HG02973 (cell line): Measurements from ENCODE around the gene CSNK1A1.
A peak's percentile ranks its signal among the peaks of the same experiment; 100 is the strongest.
"Not testable (repeated sequence)": the region's sequence is repeated elsewhere in the genome, so short reads cannot be mapped to it uniquely, and the experiment has no call there.

Experiments
- ATAC-seq: cut with Tn5 transposase; IDR thresholded peaks from one replicate; pipeline ENCODE4 v1.9.1; 2021; ENCODE audit warnings: moderate library complexity; ENCODE audit not compliant: unreplicated experiment

Gene CSNK1A1

DNA sequence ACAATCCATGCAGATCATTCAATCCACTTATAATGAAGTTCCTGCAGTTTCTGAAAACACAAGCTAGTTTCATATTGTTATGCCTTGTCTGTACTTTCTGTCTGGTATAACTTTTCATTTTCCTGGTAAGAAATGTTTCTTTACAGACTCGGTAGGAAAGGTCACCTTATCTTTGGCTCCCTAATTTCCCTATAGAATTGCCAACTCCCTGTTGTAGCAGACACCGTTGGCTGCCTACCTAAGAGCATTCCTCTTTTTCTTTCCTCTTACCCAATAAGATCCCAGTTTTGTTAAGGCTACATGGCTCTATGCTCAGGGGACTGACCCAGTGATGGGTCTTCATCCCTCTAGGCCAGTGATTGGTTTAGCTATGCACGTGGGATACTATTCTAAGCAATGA lies 23.9 kb upstream of the CSNK1A1 start:
- ATAC-seq: no peak

DNA sequence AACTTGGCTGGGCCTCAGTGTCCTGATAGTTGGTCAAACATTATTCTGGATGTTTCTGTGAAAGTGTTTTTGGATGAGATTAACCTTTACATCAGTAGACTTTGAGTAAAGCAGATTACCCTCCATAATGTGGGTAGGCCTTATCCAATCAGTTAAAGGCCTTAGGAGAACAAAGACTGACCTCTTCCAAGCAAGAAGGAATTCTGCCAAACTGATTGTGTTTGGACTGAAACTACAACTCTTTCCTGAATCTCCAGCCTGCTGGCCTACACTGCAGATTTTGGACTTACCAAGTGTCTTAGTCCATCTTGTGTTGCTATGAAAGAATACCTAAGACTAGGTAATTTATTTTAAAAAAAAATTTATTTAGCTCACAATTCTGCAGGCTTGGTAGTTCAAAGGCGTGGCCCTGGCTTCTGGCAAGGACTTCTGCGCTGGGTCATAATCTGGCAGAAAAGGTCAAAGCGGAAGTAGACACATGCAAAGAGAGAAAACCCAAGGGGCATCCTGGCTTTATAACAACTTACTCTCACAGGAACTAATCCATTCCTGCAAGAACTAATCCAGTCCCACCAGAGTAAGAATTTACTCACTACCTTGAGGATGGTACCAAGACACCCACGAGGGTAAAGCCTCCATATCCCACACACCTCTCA lies 21.5 kb upstream of the CSNK1A1 start:
- no peak for ATAC-seq

DNA sequence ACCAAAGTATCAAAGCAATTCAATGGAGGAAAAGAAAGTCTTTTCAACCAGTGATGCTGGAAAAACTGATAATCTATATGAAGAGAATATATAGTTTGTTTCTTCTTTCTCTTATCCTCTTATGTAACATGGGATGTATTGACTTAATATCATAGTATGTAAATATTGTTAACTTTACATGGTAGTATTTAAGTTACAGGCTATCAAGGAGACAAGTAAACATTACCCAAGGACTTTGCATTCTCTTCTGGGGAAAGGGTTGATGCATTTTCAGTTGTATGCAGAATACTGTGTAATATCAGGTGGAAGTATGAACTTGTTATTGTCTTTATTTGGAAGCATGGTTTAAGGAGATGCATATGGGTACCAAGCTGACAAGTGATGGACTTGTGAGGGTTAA lies 20.9 kb upstream of the CSNK1A1 start:
- no peak for ATAC-seq

DNA sequence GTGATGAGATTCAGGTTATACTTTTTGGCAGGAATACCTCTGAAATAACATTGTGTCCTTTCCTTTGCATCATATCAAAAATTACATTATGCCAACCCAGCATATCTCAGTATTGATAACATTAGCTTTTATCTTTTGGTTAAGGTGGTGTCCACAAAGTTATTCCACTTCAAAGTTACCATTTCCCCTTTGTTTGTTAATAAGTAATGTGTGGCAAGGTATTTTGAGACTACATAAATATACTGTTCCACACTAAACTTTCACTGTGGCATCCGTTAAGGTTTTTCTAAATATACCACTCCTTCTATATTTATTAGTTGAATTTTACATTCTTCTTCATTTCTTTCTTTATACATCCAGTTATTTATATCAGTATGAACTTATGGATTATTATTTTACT lies 16.0 kb upstream of the CSNK1A1 start:
- no peak for ATAC-seq

DNA sequence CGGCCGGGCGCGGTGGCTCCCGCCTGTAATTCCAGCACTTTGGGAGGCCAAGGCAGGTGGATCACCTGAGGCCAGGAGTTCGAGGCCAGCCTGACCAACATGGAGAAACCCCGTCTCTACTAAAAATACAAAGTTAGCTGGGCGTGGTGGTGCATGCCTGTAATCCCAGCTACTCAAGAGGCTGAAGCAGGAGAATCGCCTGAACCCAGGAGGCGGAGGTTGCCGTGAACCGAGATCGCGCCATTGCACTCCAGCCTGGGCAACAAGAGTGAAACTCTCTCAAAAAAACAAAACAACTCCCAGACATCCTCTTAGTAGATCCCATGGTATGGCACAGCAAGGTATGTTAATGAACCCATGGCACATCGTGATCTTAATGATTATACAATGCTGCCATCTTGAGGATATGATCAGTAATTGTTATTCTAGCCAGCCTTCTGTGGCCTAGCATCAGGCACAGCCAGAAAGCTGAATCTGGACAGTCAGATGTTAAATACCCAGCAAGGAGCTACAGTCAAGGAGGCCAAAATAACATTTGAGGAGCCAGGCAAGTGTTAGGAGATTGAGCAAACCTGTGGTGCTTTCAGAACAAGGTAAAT lies 13.4 kb upstream of the CSNK1A1 start:
- ATAC-seq: peak; percentile 89

DNA sequence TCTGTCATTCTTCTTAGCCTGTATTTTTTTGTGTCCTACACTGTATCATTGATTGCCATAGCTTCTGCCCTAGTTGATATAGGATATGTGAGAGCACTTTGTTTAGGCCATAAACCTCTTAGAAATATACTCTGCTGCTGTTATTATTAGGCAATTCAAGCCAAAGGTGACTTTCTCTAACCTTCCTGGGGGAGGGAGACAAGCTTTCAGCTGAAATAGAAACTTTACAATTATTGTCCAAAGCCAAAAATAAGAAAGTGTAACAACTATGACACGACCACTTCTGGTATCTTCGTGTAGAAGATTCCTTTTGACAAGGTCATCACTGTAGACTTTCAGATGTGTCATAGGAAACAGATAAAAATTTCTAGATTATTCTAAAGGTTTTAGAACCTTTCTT lies 12.2 kb upstream of the CSNK1A1 start:
- ATAC-seq: no peak

DNA sequence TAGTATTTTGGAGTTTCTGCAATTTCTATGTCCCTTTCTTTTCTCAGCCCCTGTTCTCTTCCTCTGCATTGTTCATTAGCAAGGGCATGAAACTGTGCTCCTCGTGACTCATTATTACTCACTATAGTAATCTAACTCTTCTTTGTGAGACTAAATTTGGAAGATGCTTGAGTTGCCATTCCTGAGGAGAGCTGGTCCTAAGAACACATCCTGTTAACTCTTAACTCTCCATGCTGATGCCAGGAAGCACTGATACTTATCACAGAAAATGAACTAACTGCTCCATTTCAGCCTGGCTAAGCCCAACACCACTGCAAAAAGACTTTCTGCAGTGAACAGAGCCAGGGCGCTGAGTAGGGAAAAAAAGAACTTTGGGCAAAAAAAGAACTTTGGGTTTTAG lies 10.6 kb upstream of the CSNK1A1 start:
- ATAC-seq: no peak

DNA sequence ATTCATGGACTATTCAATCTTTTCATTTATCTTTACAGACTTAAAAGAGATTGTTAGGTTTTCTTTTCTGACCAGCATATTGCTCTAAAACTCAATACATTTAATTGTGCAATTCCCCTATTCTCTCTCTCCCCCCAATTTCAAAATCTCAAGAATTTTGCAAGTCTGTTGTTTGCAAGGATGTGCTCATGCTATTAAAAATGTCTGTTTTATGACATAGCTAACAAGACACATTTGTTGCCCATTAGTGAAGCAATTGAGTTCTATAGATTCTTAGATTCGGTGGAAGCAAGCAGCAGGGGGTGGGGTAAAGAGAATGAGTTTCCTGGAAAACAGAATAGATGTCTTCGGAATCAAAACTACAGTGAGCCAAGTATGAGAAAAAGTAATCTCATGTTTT lies 8.5 kb upstream of the CSNK1A1 start:
- ATAC-seq: no peak

DNA sequence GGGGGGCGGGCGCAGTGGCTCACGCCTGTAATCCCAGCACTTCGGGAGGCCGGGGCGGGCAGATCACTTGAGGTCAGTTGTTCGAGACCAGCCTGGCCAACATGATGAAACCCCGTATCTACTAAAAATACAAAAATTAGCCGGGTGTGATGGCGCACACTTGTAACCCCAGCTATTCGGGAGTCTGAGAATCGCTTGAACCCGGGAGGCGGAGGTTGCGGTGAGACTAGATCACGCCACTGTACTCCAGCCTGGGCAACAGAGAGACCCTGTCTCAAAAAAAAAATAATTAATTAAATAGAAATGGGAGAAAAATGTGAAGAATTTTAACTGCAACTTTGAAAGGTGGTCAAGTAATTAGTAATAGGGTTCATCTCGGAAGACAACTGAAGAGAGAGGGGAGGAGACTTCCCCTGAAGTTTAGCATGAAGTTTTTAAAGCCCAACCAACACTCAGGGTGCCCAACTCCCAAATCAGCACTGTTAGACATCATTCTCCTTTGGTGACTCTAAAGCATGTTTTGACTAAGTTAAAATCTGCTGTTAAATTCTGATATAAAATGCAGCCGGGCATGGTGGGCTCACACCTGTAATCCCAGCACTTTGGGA lies 1.4 kb upstream of the CSNK1A1 start:
- ATAC-seq: no peak

DNA sequence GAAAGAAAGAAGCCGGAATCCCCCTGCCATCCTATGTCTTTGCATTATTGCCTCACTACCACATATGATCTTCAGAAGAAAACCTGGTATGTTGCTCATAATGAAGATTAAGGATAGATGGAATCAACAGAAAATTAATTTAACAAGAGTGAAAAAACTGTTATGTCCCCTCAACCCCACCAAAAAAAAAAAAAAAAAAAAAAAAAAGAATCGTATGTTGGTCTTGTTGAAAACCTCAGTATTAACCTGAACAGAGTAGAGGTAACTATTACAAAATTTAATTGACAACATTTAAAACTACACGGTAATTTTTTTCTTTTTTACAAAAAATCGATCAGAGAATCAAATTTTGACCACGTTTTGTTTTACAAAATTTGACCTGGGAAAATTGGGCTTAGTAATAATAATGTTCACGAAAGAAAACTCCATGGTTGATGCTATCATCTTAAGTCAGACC lies 827 bp upstream of the CSNK1A1 start:
- no peak for ATAC-seq

DNA sequence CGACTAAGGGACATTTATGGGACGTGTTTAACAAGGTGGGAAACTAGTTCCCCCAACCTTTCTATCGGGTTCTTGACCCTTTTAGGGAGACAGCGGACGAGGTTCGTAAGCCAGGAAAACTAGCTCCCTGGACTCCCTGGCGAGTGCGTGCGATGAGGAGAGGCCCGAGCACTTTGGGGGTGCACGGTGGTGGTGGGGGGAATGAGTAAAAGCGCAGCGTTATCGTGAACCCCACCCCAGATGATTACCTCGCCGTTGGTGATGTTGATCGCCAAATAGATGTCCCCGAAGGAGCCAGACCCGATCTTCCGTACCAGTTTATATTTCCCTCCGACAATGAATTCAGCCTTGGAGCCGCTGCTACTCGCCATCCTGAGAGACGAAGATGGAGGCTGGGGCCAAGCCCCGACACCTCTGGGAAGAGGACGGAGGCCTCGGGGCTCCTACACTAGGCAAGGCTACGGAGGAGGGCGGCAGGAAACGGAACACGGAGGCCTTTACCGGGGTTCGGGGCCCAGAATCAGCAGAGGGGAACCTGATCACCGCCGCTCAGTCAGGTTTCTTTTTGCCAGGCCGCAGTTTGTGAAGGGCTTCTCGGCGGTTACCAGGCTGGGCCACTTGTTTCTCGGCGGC lies 529 bp downstream of the CSNK1A1 start:
- peak; percentile 5 for ATAC-seq

DNA sequence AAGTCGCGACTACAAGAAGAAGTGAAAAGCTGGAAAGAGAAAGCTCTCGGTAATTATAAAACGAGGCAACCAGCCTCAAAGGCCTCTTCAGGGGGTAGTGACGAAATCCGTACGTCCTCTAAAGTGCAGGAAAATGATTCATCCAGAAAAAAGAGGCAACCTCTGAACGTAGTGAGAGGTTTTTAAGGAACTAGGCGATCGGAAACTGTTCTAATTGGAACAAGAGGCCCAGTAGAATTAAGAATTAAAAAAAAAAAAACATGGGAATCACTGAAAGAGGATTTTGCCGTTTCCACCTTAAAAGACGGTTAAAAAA lies 1.0 kb downstream of the CSNK1A1 start:
- no peak for ATAC-seq

DNA sequence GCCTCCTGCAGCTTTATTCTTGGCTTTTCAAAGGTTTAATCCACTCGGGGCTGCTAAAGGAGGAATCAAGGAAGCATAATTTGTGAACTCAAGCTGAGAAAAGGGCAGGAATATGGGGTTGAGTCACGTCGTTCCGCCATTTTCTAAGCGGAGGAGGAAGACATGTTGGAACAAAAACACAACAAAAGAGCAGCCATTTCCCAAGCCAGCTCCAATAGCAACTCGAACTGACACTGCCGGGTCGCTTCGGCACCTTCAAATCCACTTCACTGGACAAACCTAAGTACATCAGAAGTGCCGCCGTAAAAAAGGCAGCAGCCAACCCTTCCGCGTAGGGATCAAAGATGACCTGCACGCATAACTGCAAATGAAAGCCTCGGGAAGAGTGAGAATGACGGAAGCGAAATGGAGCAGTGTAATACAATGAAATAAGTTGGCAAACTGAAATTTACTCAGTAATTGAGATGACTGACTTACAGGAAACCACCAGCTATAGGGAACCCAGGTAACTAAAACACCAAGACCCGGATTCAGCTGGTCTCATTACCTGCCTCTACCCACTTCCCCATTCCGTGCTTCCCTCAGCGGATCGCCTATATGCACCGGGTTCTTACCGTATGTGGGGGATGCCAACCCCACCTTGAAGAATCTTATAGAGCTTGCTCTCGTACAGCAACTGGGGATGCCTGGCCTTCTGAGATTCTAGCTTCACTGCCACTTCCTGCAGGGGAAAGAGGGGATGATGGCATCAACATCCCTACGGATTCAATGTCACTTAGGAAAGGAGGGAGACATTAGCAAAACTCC lies 1.6 kb downstream of the CSNK1A1 start:
- ATAC-seq: peak; percentile 35

DNA sequence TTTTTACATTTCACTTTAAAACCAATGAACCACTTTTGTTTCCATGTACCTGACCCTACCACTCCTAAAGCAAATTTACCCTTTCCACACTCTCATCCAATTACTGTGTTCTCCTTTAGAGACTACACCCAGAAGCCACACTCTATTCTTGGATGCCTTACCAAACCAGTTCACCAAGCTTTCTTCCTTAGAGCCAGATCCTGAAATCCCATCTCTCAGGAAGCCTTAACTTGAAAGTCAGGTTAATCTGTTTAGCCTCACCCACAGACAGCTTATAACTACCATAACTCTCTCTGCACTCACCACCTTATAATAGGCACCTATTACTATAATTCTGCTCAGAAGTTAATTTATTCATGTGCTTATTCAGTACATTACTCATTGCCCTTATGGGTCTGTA lies 4.3 kb downstream of the CSNK1A1 start:
- ATAC-seq: no peak

DNA sequence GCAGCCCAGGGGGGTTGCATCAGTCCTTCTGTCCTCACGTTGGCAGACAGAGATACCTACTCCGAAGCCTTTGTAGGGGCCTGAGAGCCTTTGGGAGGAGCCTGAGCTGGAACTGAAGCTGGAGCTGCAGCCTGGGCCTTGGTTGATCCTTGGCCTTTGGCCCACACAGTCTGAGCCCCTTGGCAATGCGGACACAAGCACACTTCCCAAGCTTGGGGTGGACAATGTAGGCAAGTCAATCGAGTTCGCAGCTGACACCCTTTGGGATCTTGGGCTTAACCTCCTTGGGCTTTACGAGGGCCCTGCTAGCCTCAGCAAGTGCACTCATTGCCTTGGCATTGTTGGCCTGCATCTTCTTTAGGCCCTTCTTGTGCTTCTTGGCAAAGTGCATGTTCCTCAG lies 5.9 kb downstream of the CSNK1A1 start:
- ATAC-seq: no peak

DNA sequence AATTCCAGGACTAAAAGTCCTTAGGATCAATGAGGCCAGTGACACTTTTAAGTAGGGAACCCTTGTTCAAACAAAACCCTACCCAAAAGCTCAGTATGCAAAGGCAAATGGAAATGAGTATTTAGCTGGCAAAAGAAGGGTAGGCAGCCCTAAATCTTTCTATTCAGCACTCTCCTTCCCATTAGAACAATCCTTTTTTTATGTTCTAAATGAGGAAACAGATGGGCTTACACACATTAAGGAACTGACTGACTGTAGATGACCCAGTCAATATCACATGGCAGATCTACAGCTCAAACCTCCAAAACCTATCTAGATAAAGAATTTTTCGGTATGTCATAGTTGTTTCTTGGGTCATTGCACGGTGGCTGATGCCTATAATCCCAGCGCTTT lies 7.2 kb downstream of the CSNK1A1 start:
- no peak for ATAC-seq

DNA sequence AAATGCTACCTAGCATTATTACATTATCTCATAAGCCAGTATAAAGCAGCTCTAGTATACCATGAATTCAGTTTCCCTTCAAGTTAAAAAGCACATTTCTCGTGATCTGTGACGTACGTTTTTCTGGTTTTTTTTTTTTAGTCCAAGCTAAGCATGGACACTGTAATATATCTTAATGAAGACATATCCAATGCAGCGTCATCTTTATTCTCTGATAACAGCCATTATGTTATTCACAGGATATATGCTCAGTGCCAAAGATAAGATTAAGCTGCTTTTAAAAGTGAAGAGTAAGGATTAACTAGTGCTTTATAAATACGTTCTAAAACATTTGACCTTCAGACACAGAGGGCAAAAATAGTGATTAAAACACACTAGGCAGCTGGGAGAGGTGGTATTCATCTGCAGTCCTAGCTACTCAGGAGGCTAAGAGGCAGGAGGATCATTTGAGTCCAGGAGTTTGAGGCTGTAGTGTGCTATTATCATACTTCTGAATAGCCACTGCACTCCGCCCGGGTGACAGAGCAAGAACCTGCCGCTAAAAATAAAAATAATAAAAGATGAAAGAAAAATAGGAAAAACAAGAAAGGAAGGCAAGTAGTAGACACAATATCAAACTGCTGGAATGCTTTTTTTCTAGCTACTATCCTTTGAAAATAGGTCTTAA lies 7.7 kb downstream of the CSNK1A1 start:
- no peak for ATAC-seq

DNA sequence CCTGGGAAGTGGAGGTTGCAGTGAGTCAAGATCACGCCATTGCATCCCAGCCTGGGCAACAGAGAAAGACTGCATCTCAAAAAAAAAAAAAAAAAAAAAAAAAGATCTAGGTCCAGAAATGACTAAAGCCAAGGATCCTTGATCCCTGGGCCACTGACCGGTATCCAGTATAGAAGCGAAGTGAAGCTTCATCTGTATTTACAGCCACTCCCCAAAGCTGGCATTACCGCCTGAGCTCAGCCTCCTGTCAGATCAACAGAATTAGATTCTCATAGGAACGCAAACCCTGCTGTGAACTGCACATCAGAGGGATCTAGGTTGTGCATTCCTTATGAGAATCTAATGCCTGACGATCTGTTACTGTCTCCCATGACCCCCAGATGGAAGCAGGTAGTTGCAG lies 9.3 kb downstream of the CSNK1A1 start:
- no peak for ATAC-seq

DNA sequence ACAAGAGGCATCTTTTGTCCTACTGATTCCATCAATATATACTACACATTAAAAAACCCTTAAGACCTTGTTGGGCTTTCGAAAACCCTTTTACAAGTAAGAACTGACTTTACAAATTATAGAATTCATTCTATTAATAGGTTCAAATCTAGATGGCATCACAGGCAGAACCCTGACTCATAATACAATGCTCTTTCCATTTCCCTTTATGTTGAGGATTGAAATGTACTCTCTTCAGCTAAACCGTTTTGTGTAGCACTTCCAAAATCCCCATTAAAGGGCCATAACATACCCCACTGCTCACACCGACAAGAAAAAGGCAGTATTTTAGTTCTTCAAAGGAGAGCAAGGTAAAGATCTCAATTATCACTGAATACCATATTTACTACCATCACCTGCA lies 11.2 kb downstream of the CSNK1A1 start:
- no peak for ATAC-seq

DNA sequence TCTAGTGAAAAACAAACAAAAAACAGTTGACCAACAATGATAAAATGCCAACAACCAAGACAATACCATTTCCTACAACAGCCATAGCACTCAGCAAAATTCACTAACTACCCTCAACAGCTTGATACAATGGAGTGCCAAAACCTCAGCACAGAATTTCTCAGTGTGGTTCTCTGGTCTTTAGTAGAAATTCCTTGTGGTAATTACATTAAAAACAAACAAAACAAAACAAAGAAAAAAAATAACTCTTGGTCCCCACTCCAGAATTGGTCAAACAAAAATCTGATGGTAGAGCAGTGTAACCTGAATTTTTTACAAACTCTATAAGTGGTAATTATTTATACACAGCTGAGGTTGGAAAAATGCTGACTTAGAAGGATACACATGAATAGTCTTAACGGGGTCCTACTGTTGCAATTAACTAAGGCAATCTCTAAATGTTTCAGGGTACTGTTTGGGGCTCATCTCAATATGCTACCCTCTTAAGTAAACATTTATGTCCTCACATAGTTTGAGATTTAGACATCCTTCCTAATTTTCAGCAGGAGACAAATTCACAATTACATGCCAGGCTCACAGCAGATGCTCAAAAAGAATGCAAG lies 13.8 kb downstream of the CSNK1A1 start:
- ATAC-seq: no peak

DNA sequence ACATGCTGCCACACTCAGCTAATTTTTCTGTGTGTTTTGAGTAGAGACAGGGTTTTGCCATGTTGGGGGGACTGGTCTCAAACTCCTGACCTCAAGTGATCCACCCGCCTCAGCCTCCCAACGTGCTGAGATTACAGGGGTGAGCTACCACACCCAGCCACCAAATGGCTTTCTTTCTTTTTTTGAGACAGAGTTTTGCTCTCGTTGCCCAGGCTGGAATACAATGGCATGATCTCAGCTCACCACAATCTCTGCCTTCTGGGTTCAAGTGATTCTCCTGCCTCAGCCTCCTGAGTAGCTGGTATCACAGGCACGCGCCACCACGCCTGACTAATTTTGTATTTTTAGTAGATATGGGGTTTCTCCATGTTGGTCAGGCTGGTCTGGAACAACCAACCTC lies 15.5 kb downstream of the CSNK1A1 start:
- not testable (repeated sequence) for ATAC-seq
